Measurements from ENCODE around the gene CLEC4F. TPM values are rescaled to one million over a fixed set of nuclear protein-coding genes. Genes with fewer than 3 reads are reported as not detected.

The CLEC4F gene
- polyA plus RNA-seq, 1 of the 3 experiments (the other 2 are of a cell fraction) = 0.12 TPM

GRCh38 chr2:70832386-70832785 is 12.0 kb upstream of the CLEC4F start:
- POLR2A ChIA-PET = no interaction called here
- CTCF ChIA-PET = interaction anchor here (1.6 kb wide), 1 partner anchor 24 kb away, joined by 5 read pairs; no protein-coding TSS in a partner anchor

GRCh38 chr2:70831861-70832260 is 11.5 kb upstream of the CLEC4F start:
- no peaks in the 10 kb centered on the region for H3K9me2 ChIP-seq
- no peak overlapping the region for H3K4me3 ChIP-seq (ENCODE audit: low read depth in 2 of 2, low read length in 1 of 2)
- H3K36me3 ChIP-seq (replicated peaks in 1 of 2; ENCODE audit: control insufficient read depth in 1 of 2, insufficient read depth in 2 of 2, low read length in 1 of 2) = no peaks in the 10 kb centered on the region
- no peak overlapping the region for H3K9ac ChIP-seq
- no peak overlapping the region for H3K27ac ChIP-seq (ENCODE audit: low read depth in 2 of 2, low read length in 1 of 2)
- H3K4me2 ChIP-seq = no peak overlapping the region
- H3K9me3 ChIP-seq = no peaks in the 10 kb centered on the region
- WGBS (ENCODE audit: low lambda C conversion rate) = 89% methylated on average over 5 of the region's 6 CpGs
- no peaks in the 10 kb centered on the region for H3K79me2 ChIP-seq (ENCODE audit: insufficient read depth)
- DNase-seq = no peak
- H4K20me1 ChIP-seq (ENCODE audit: insufficient read depth) = no peaks in the 10 kb centered on the region
- H2AFZ ChIP-seq (ENCODE audit: low read depth) = no peak overlapping the region
- POLR2A ChIA-PET = no interaction called here
- H3K4me1 ChIP-seq (ENCODE audit: control insufficient read depth in 1 of 2, insufficient read depth in 2 of 2, low read depth in 1 of 2, low read length in 1 of 2) = no peaks in the 10 kb centered on the region
- no peaks in the 10 kb centered on the region for H3K27me3 ChIP-seq (ENCODE audit: insufficient read depth)
- H3F3A ChIP-seq (replicated peaks; ENCODE audit: insufficient read depth) = no peaks in the 10 kb centered on the region
- CTCF ChIA-PET = interaction anchor here (1.2 to 1.6 kb wide), 3 partner anchors 8 to 30 kb away, joined by 3 to 5 read pairs (median 4); no protein-coding TSS in a partner anchor
- TF ChIP-seq NFIC (IDR thresholded peaks at IDR 0.05; ENCODE audit: borderline replicate concordance) = no peak
- TF ChIP-seq TEAD4 (IDR thresholded peaks at IDR 0.05; ENCODE audit: borderline replicate concordance, insufficient read depth) = no peak
- no peak for TF ChIP-seq RCOR1 (IDR thresholded peaks at IDR 0.05; ENCODE audit: low read length)
- TF ChIP-seq JUND (IDR thresholded peaks at IDR 0.05) = no peak
- no peak for TF ChIP-seq GABPA (IDR thresholded peaks at IDR 0.05; ENCODE audit: low read depth)
- no peak for TF ChIP-seq RAD21 (IDR thresholded peaks at IDR 0.05; ENCODE audit: low read length)
- no peak for TF ChIP-seq CHD2 (IDR thresholded peaks at IDR 0.05; ENCODE audit: low read length, partially characterized antibody)
- TF ChIP-seq RFX5 (IDR thresholded peaks at IDR 0.05; ENCODE audit: low read length) = no peak
- no peak for TF ChIP-seq REST (IDR thresholded peaks at IDR 0.05; ENCODE audit: low read depth, low read length)
- TF ChIP-seq FOXJ3 (CRISPR knock-in tag; IDR thresholded peaks at IDR 0.05) = no peak
- TF ChIP-seq RXRA (IDR thresholded peaks at IDR 0.05; ENCODE audit: borderline replicate concordance, low read depth) = no peak
- TF ChIP-seq MEF2A (IDR thresholded peaks at IDR 0.05; ENCODE audit: borderline replicate concordance, low read depth) = no peak
- TF ChIP-seq TCF12 (IDR thresholded peaks at IDR 0.05) = no peak
- TF ChIP-seq MAX (IDR thresholded peaks at IDR 0.05; ENCODE audit: low read depth) = no peak
- no peak for TF ChIP-seq ELF1 (IDR thresholded peaks at IDR 0.05)
- no peak for TF ChIP-seq USF2 (IDR thresholded peaks at IDR 0.05; ENCODE audit: borderline replicate concordance, low read depth, low read length)

More at GRCh38 chr2:70832386-70832785, 12.0 kb upstream of the CLEC4F start:
- H3K9me3 ChIP-seq = no peaks in the 10 kb centered on the region
- H3K27me3 ChIP-seq (ENCODE audit: insufficient read depth) = no peaks in the 10 kb centered on the region
- H3K4me2 ChIP-seq = no peak overlapping the region
- WGBS (ENCODE audit: low lambda C conversion rate) = 61% methylated on average over 2 of the region's 2 CpGs
- no peaks in the 10 kb centered on the region for H3K79me2 ChIP-seq (ENCODE audit: insufficient read depth)
- H3K27ac ChIP-seq (ENCODE audit: low read depth in 2 of 2, low read length in 1 of 2) = no peak overlapping the region
- TF ChIP-seq CHD2 (IDR thresholded peaks at IDR 0.05; ENCODE audit: low read length, partially characterized antibody) = no peak
- TF ChIP-seq REST (IDR thresholded peaks at IDR 0.05; ENCODE audit: low read depth, low read length) = no peak
- no peak for TF ChIP-seq RCOR1 (IDR thresholded peaks at IDR 0.05; ENCODE audit: low read length)
- no peak for DNase-seq
- H2AFZ ChIP-seq (ENCODE audit: low read depth) = no peak overlapping the region
- H3F3A ChIP-seq (replicated peaks; ENCODE audit: insufficient read depth) = no peaks in the 10 kb centered on the region
- H3K36me3 ChIP-seq (replicated peaks in 1 of 2; ENCODE audit: control insufficient read depth in 1 of 2, insufficient read depth in 2 of 2, low read length in 1 of 2) = no peaks in the 10 kb centered on the region
- H3K9me2 ChIP-seq = no peaks in the 10 kb centered on the region
- no peaks in the 10 kb centered on the region for H3K4me1 ChIP-seq (ENCODE audit: control insufficient read depth in 1 of 2, insufficient read depth in 2 of 2, low read depth in 1 of 2, low read length in 1 of 2)
- H3K9ac ChIP-seq = no peak overlapping the region
- no peak overlapping the region for H3K4me3 ChIP-seq (ENCODE audit: low read depth in 2 of 2, low read length in 1 of 2)
- H4K20me1 ChIP-seq (ENCODE audit: insufficient read depth) = no peaks in the 10 kb centered on the region
